HCT116 (cell line): ENCODE data around the gene PRELID1. TPM values are rescaled to one million over a fixed set of nuclear protein-coding genes. Genes with fewer than 3 reads are reported as not detected.

Experiments used
- ATAC-seq: fragments of 200-7000 bp; cut with Tn5 transposase; 2 replicates; pipeline ENCODE4 v1.9.1; 2020; ENCODE audit warnings: mild to moderate bottlenecking, moderate library complexity
- BruUV-seq: library from RNA; stranded (reverse); fragments of 400-500 nt; replicated peaks from 2 replicates; lab custom pipeline; 2021; lab: Mats Ljungman, UMichigan
- CTCF ChIA-PET: fragments of 300-600 bp; sonication (Branson Sonifier 250); formaldehyde crosslinking; loops from one replicate; lab custom pipeline; 2021; ENCODE audit warnings: antibody characterized with exemption; lab: Charles Lee
- POLR2A ChIA-PET: fragments of 300-600, 350-600 bp; sonication (Branson Sonifier 250); formaldehyde crosslinking; loops from one replicate; lab custom pipeline; 2021; ENCODE audit warnings: antibody characterized with exemption; lab: Charles Lee
- RAD21 ChIA-PET, 2 experiments: fragments of 300-600 bp; sonication (Branson Sonifier 250); formaldehyde crosslinking; loops; one replicate each; lab custom pipeline; 2023; ENCODE audit warnings: low total read pairs in 2 of 2; ENCODE audit not compliant: uncharacterized antibody in 2 of 2, unreplicated experiment in 2 of 2, low non-redundant PET in 1 of 2; lab: Charles Lee
- DNase-seq: peaks from one replicate; pipeline ENCODE4 v3.0.0-alpha.2; 2010; ENCODE audit warnings: low read depth, low spot score
- H2AFZ ChIP-seq: fragments of 200-600 bp; shearing (Covaris generic), sonication (generic); 2 replicates; pipeline ENCODE4 v1.6.1; 2017; ENCODE audit warnings: low read depth, mixed run types, mixed read lengths, antibody characterized with exemption, low read length; ENCODE audit not compliant: poor library complexity, severe bottlenecking
- H3K27ac ChIP-seq: 2 replicates; pipeline ENCODE4 v1.5.1; 2012; ENCODE audit warnings: low read depth, low read length
- H3K27me3 ChIP-seq: fragments of 200-600 bp; sonication (generic); 2 replicates; pipeline ENCODE4 v1.6.1; 2016; ENCODE audit warnings: mixed run types, low read length, mixed read lengths; ENCODE audit not compliant: insufficient read depth
- H3K36me3 ChIP-seq, 2 experiments: fragments of 200-500 bp in 1 of 2; fragments of 200-600 bp in 1 of 2; sonication (Bioruptor generic) in 1 of 2; sonication (generic) in 1 of 2; 2 replicates each; pipeline versions ENCODE4 v1.5.1 to v1.6.1; 2014 to 2016; ENCODE audit warnings: low read length in 2 of 2, inconsistent platforms in 1 of 2, mixed read lengths in 1 of 2, mixed run types in 1 of 2; ENCODE audit not compliant: insufficient read depth in 2 of 2, control insufficient read depth in 1 of 2
- H3K4me1 ChIP-seq, 2 experiments: fragments of 200-600 bp in 1 of 2; sonication (generic) in 1 of 2; 2 replicates each; pipeline versions ENCODE4 v1.5.1 to v1.6.1; 2012 to 2017; ENCODE audit warnings: low read length in 2 of 2, inconsistent platforms in 1 of 2, mild to moderate bottlenecking in 1 of 2, mixed read lengths in 1 of 2, mixed run types in 1 of 2, moderate library complexity in 1 of 2; ENCODE audit not compliant: insufficient read depth in 2 of 2, control insufficient read depth in 1 of 2
- H3K4me2 ChIP-seq: fragments of 200-600 bp; sonication (generic); 2 replicates; pipeline ENCODE4 v1.6.1; 2017; ENCODE audit warnings: mixed run types, low read length, mixed read lengths
- H3K4me3 ChIP-seq, 2 experiments: fragments of 200-600 bp in 1 of 2; sonication (generic) in 1 of 2; replicated peaks in 1 of 2; 2 replicates each; pipeline ENCODE4 v1.5.1; 2011 to 2016; ENCODE audit warnings: low read length in 2 of 2, control low read depth in 1 of 2, low read depth in 1 of 2, mild to moderate bottlenecking in 1 of 2, mixed read lengths in 1 of 2, mixed run types in 1 of 2
- H3K79me2 ChIP-seq: fragments of 200-600 bp; sonication (generic); 2 replicates; pipeline ENCODE4 v1.6.1; 2017; ENCODE audit warnings: mild to moderate bottlenecking, mixed run types, low read length, moderate library complexity, mixed read lengths; ENCODE audit not compliant: insufficient read depth
- H3K9ac ChIP-seq: fragments of 200-600 bp; sonication (generic); 2 replicates; pipeline ENCODE4 v1.6.1; 2016; ENCODE audit warnings: low read length, mixed read lengths
- H3K9me2 ChIP-seq: fragments of 200-600 bp; sonication (generic), shearing (Covaris generic); 2 replicates; pipeline ENCODE4 v1.6.1; 2017; ENCODE audit warnings: mixed run types, mild to moderate bottlenecking, moderate library complexity; ENCODE audit not compliant: insufficient read depth
- H3K9me3 ChIP-seq, 2 experiments: fragments of 200-500 bp in 1 of 2; fragments of 200-600 bp in 1 of 2; sonication (Bioruptor generic) in 1 of 2; sonication (generic) in 1 of 2; 2 replicates each; pipeline ENCODE4 v1.6.1; 2014 to 2017; ENCODE audit warnings: low read length in 2 of 2, mixed read lengths in 2 of 2, inconsistent platforms in 1 of 2, low read depth in 1 of 2, mild to moderate bottlenecking in 1 of 2, mixed run types in 1 of 2, moderate library complexity in 1 of 2; ENCODE audit not compliant: control insufficient read depth in 1 of 2, insufficient read depth in 1 of 2
- H4K20me1 ChIP-seq: fragments of 200-600 bp; sonication (generic), shearing (Covaris generic); 2 replicates; pipeline ENCODE4 v1.6.1; 2017; ENCODE audit warnings: mixed run types, mild to moderate bottlenecking, moderate library complexity; ENCODE audit not compliant: insufficient read depth
- CBX3 ChIP-seq: IDR thresholded peaks from 2 replicates; pipeline ENCODE4 v1.6.1; 2012; ENCODE audit warnings: low read depth
- EGR1 ChIP-seq: IDR thresholded peaks from 2 replicates; pipeline ENCODE4 v1.6.1; 2012; ENCODE audit warnings: low read depth
- EZH2 ChIP-seq: fragments of 200-600 bp; sonication (generic); IDR thresholded peaks from 2 replicates; pipeline ENCODE4 v1.6.1; 2017; ENCODE audit warnings: antibody characterized with exemption, mixed run types
- EZH2phosphoT487 ChIP-seq: fragments of 200-600 bp; IDR thresholded peaks from 2 replicates; pipeline ENCODE4 v1.6.1; 2018; ENCODE audit warnings: antibody characterized with exemption, borderline replicate concordance
- FOSL1 ChIP-seq: IDR thresholded peaks from 2 replicates; pipeline ENCODE4 v1.6.1; 2012; ENCODE audit warnings: low read depth
- RAD21 ChIP-seq: IDR thresholded peaks from 2 replicates; pipeline ENCODE4 v1.6.1; 2012; ENCODE audit warnings: low read depth, mild to moderate bottlenecking
- SIN3A ChIP-seq: IDR thresholded peaks from 2 replicates; pipeline ENCODE4 v1.6.1; 2012; ENCODE audit warnings: low read depth
- SRF ChIP-seq: IDR thresholded peaks from 2 replicates; pipeline ENCODE4 v1.6.1; 2012; ENCODE audit warnings: low read depth
- TCF7L2 ChIP-seq: IDR thresholded peaks from 2 replicates; pipeline ENCODE4 v1.7.0; 2011; ENCODE audit warnings: borderline replicate concordance, inconsistent platforms; ENCODE audit not compliant: insufficient read depth, insufficient read length; ENCODE audit errors: extremely low read depth
- ZFX ChIP-seq: fragments of 450-650 bp; IDR thresholded peaks from 2 replicates; pipeline ENCODE4 v1.6.1; 2017
- intact Hi-C: fragments of 100-400 bp; cut with micrococcal nuclease; formaldehyde crosslinking; loops from 2 replicates; pipeline ENCODE4 v1.10.0; 2022
- total RNA-seq: library from RNA; stranded (reverse); gene quantifications from one replicate; pipeline ENCODE4 v1.2.1, GENCODE V29; 2021; ENCODE audit not compliant: unreplicated experiment
- TF ChIP-seq, protein P1 (sequence below): IDR thresholded peaks from 2 replicates; pipeline ENCODE4 v1.6.1; 2012; ENCODE audit warnings: low read depth
- TF ChIP-seq, protein P2 (sequence below): IDR thresholded peaks from 2 replicates; pipeline ENCODE4 v1.6.1; 2011; ENCODE audit warnings: mild to moderate bottlenecking, low read length, moderate library complexity; ENCODE audit not compliant: insufficient replicate concordance; ENCODE audit errors: extremely low read depth
- TF ChIP-seq, protein P3 (sequence below): IDR thresholded peaks from 2 replicates; pipeline ENCODE4 v1.6.1; 2012

The PRELID1 gene
- total RNA-seq, 1 experiment from 2014 or later, result 223 TPM

DNA sequence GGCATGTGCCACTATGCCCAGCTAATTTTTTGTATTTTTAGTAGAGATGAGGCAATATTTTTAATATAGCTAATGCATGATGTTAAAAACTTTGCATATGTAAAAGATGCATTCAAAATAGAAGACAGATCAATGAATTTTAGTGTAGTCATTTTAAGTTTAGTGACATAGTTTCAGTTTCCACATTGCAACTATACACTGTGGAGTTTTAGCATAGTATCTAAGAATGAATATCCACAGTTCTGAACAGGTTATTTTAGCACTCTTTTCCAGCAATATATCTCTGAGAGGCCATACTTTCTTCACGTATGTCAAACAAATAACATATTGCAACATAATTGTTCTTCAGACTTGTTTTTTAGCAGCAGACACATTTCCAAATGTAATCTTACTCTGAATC lies 39.4 kb upstream of the PRELID1 start:
- CTCF ChIA-PET, result interaction anchor here (0.9 kb wide), 1 partner anchor 46 kb away, joined by 3 read pairs; no protein-coding TSS in a partner anchor
- Histone ChIP-seq H3K79me2 (no peaks in the 10 kb centered on the region), H3K4me2 (no peak overlapping the region), H3K9ac (no peak overlapping the region), H2AFZ (no peak overlapping the region), H3K4me1 (no peaks in the 10 kb centered on the region), H3K36me3 (peaks cover 3 to 20% of the 10 kb centered on the region in 2 experiments; a peak in 3 of 4 replicates)
- POLR2A ChIA-PET, result no interaction called here
- no peak for ATAC-seq
- no peak for DNase-seq
- no TSS peak for BruUV-seq
- intact Hi-C loops, result no loop called here
- TF ChIP-seq, protein P1, sequence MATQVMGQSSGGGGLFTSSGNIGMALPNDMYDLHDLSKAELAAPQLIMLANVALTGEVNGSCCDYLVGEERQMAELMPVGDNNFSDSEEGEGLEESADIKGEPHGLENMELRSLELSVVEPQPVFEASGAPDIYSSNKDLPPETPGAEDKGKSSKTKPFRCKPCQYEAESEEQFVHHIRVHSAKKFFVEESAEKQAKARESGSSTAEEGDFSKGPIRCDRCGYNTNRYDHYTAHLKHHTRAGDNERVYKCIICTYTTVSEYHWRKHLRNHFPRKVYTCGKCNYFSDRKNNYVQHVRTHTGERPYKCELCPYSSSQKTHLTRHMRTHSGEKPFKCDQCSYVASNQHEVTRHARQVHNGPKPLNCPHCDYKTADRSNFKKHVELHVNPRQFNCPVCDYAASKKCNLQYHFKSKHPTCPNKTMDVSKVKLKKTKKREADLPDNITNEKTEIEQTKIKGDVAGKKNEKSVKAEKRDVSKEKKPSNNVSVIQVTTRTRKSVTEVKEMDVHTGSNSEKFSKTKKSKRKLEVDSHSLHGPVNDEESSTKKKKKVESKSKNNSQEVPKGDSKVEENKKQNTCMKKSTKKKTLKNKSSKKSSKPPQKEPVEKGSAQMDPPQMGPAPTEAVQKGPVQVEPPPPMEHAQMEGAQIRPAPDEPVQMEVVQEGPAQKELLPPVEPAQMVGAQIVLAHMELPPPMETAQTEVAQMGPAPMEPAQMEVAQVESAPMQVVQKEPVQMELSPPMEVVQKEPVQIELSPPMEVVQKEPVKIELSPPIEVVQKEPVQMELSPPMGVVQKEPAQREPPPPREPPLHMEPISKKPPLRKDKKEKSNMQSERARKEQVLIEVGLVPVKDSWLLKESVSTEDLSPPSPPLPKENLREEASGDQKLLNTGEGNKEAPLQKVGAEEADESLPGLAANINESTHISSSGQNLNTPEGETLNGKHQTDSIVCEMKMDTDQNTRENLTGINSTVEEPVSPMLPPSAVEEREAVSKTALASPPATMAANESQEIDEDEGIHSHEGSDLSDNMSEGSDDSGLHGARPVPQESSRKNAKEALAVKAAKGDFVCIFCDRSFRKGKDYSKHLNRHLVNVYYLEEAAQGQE, result no peak
- TF ChIP-seq CBX3 (no peak), EGR1 (no peak), TCF7L2 (no peak), SIN3A (no peak), RAD21 (no peak), FOSL1 (no peak), ZFX (no peak), SRF (no peak), EZH2phosphoT487 (no peak), EZH2 (no peak)
- TF ChIP-seq, protein P2, sequence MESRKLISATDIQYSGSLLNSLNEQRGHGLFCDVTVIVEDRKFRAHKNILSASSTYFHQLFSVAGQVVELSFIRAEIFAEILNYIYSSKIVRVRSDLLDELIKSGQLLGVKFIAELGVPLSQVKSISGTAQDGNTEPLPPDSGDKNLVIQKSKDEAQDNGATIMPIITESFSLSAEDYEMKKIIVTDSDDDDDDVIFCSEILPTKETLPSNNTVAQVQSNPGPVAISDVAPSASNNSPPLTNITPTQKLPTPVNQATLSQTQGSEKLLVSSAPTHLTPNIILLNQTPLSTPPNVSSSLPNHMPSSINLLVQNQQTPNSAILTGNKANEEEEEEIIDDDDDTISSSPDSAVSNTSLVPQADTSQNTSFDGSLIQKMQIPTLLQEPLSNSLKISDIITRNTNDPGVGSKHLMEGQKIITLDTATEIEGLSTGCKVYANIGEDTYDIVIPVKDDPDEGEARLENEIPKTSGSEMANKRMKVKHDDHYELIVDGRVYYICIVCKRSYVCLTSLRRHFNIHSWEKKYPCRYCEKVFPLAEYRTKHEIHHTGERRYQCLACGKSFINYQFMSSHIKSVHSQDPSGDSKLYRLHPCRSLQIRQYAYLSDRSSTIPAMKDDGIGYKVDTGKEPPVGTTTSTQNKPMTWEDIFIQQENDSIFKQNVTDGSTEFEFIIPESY, result no peak
- TF ChIP-seq, protein P3, sequence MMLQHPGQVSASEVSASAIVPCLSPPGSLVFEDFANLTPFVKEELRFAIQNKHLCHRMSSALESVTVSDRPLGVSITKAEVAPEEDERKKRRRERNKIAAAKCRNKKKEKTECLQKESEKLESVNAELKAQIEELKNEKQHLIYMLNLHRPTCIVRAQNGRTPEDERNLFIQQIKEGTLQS, result no peak
- TF ChIP-seq, all 23 proteins: peak for 0
- Histone ChIP-seq H3K9me3 (no peaks in the 10 kb centered on the region), H3K9me2 (no peaks in the 10 kb centered on the region), H4K20me1 (no peaks in the 10 kb centered on the region), H3K27ac (no peak overlapping the region), H3K27me3 (no peaks in the 10 kb centered on the region), H3K4me3 (no peak overlapping the region)
- RAD21 ChIA-PET, result no interaction called here
